K562 (cell line): ENCODE results near the gene GAL3ST2. TPM values are rescaled to one million over a fixed set of nuclear protein-coding genes. Genes with fewer than 3 reads are reported as not detected.

ENCODE experiments used
- ATAC-seq: fragments of 200-7000 bp; cut with Tn5 transposase; 3 replicates; pipeline ENCODE4 v1.9.1; 2020; ENCODE audit warnings: moderate library complexity
- BruUV-seq: library from RNA; stranded (reverse); fragments of 400-500 nt; replicated peaks from 2 replicates; lab custom pipeline; 2021; lab: Mats Ljungman, UMichigan
- CTCF ChIA-PET: fragments of 300-600 bp; formaldehyde crosslinking; extraction: SDS; loops from one replicate; lab custom pipeline; 2021; ENCODE audit warnings: low intra/inter-chr PET ratio; lab: Yijun Ruan, JAX
- POLR2A ChIA-PET: fragments of 300-600, 350-650 bp; sonication (Branson Sonifier 250); formaldehyde crosslinking; extraction: SDS; loops from one replicate; lab custom pipeline; 2021; ENCODE audit warnings: antibody characterized with exemption, inconsistent platforms; lab: Yijun Ruan, JAX
- DNase-seq, 4 experiments: peaks; one replicate each; pipeline versions ENCODE4 v3.0.0 to v3.0.0-alpha.2; 2011 to 2018; ENCODE audit warnings: low spot score in 3 of 4, mixed read lengths in 3 of 4; ENCODE audit errors: extremely low read depth in 1 of 4
- FAIRE-seq: peaks from 2 replicates; lab custom pipeline; 2011; peaks lifted over from hg19 to GRCh38; lab: Jason Lieb, UNC
- H2AFZ ChIP-seq: 2 replicates; pipeline ENCODE4 v1.6.0; 2011; ENCODE audit warnings: low read depth, low read length, control low read depth, inconsistent platforms
- H3K27ac ChIP-seq: fragments of 200-600 bp; 3 replicates; pipeline ENCODE4 v1.8.0; 2011; ENCODE audit warnings: low read depth, mild to moderate bottlenecking, control low read depth, inconsistent platforms, low read length, moderate library complexity, mixed read lengths; ENCODE audit errors: extremely low read depth
- H3K27me3 ChIP-seq, 2 experiments: fragments of 300-600 bp in 1 of 2; 2 replicates in 1 of 2; 3 replicates in 1 of 2; pipeline versions ENCODE4 v1.6.0 to v1.8.0; 2011; ENCODE audit warnings: inconsistent platforms in 2 of 2, low read length in 2 of 2, mild to moderate bottlenecking in 1 of 2, mixed read lengths in 1 of 2, moderate library complexity in 1 of 2; ENCODE audit not compliant: control insufficient read depth in 2 of 2, insufficient read depth in 2 of 2
- H3K36me3 ChIP-seq: fragments of 300-600 bp; 3 replicates; pipeline ENCODE4 v1.8.0; 2011; ENCODE audit warnings: mild to moderate bottlenecking, low read length, inconsistent platforms; ENCODE audit not compliant: control insufficient read depth, insufficient read depth
- H3K4me1 ChIP-seq, 2 experiments: fragments of 200-600 bp in 1 of 2; replicated peaks in 1 of 2; 2 replicates in 1 of 2; 3 replicates in 1 of 2; pipeline versions ENCODE4 v1.5.1 to v1.8.0; 2011; ENCODE audit warnings: inconsistent platforms in 2 of 2, low read length in 2 of 2, mild to moderate bottlenecking in 1 of 2, mixed read lengths in 1 of 2, moderate library complexity in 1 of 2; ENCODE audit not compliant: control insufficient read depth in 2 of 2, insufficient read depth in 2 of 2
- H3K4me2 ChIP-seq: 2 replicates; pipeline ENCODE4 v1.6.1; 2011; ENCODE audit warnings: low read length, control low read depth, inconsistent platforms, mixed read lengths; ENCODE audit not compliant: insufficient read depth
- H3K4me3 ChIP-seq: fragments of 200-600 bp; sonication (generic), shearing (Covaris generic); 2 replicates; pipeline ENCODE4 v1.5.1; 2016; ENCODE audit warnings: control low read depth, inconsistent platforms
- H3K79me2 ChIP-seq: fragments of 200-600 bp; 3 replicates; pipeline ENCODE4 v1.8.0; 2011; ENCODE audit warnings: low read length, inconsistent platforms; ENCODE audit not compliant: control insufficient read depth, insufficient read depth
- H3K9ac ChIP-seq, 2 experiments: 2 replicates each; pipeline versions ENCODE4 v1.6.0 to v1.6.1; 2011; ENCODE audit warnings: low read depth in 2 of 2, low read length in 2 of 2, control low read depth in 1 of 2, inconsistent platforms in 1 of 2, mild to moderate bottlenecking in 1 of 2, mixed read lengths in 1 of 2; ENCODE audit not compliant: insufficient read depth in 1 of 2
- H3K9me1 ChIP-seq: one replicate; pipeline ENCODE4 v1.6.0; 2011; ENCODE audit warnings: inconsistent platforms, mild to moderate bottlenecking, low read length, moderate library complexity; ENCODE audit not compliant: control insufficient read depth, insufficient read depth
- H3K9me3 ChIP-seq: replicated peaks from 2 replicates; pipeline ENCODE4 v1.5.1; 2011; ENCODE audit warnings: low read depth, low read length, inconsistent platforms; ENCODE audit not compliant: control insufficient read depth, insufficient read depth
- H4K20me1 ChIP-seq: replicated peaks from 2 replicates; pipeline ENCODE4 v1.6.1; 2011; ENCODE audit warnings: low read length, inconsistent platforms, mixed read lengths; ENCODE audit not compliant: control insufficient read depth, insufficient read depth
- WGBS: fragments of 100-300 bp; shearing (Covaris generic); methylation state at CpG from one replicate; pipeline ENCODE4 v1.1.6; 2016; ENCODE audit warnings: low coverage, mixed read lengths; ENCODE audit not compliant: insufficient coverage; ENCODE audit errors: missing lambda C conversion rate; 5-methylcytosine and 5-hydroxymethylcytosine counted together
- in situ Hi-C: fragments of 300-500 bp; cut with MboI; formaldehyde crosslinking; loops from 4 replicates; pipeline ENCODE4 v1.15.0; 2018; ENCODE audit warnings: inconsistent platforms, mixed read lengths
- intact Hi-C: fragments of 100-400 bp; cut with micrococcal nuclease; formaldehyde crosslinking; loops from 2 replicates; pipeline ENCODE4 v1.14.2; 2022
- polyA plus RNA-seq, 8 experiments: library from polyadenylated mRNA; depleted of rRNA in 4 of 8; stranded (reverse) in 5 of 8; unstranded in 3 of 8; fragments of >200 nt; fragmentation: Nextera tagmentation in 2 of 8; fragmentation: Illumina TruSeq in 1 of 8; extraction: Ambion mirVana in 2 of 8; extraction: Trizol in 1 of 8; gene quantifications; 2 replicates each; pipeline versions ENCODE4 v1.2.1 to v1.2.3, GENCODE V29; 2011 to 2014; ENCODE audit warnings: inconsistent platforms in 1 of 8, missing spikeins in 1 of 8
- total RNA-seq, 7 experiments: library from RNA; depleted of rRNA in 6 of 7; stranded (reverse); fragments of >200 nt in 6 of 7; fragmentation: Illumina TruSeq in 2 of 7; extraction: Trizol in 2 of 7; gene quantifications; 2 replicates each; pipeline versions ENCODE4 v1.2.1 to v1.2.3, GENCODE V29; 2011 to 2021; ENCODE audit warnings: low replicate concordance in 1 of 7
- TF ChIP-seq, protein P1 (sequence below): fragments of 250-450 bp; sonication (Bioruptor Pico); IDR thresholded peaks from 2 replicates; pipeline ENCODE4 v1.4.0; 2020

Gene GAL3ST2
- total and polyA plus RNA-seq, 9 of the 15 experiments (the other 6 are each of a cell fraction or from before 2014, with no cell fraction given) = 0.42 TPM; not detected in 8

DNA sequence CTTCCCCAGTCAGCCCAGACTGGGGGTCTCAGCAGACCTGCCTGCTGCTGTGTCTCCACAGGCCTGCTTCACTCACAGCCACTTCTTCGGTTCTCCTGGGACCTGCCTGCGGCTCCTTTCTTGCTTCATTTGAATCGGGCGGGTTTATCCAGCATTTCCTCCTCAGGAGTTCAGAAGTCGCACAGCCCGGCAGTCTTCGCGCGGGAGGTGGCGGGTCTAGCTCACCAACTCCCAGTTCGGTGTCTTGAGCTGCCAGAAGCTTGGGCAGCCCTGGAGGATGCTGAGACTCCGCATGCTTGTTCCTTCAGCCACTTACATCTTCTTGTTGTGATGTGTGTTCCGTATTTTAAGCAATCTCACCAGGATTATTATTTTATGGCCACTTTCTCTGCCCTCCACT lies 31.3 kb upstream of the GAL3ST2 start:
- ChIA-PET CTCF (no interaction called here), POLR2A (no interaction called here)
- H2AFZ ChIP-seq = no peak overlapping the region
- H3K27me3 ChIP-seq = no peaks in the 10 kb centered on the region
- DNase-seq (no peak), ATAC-seq (no peak), FAIRE-seq (no peak)
- no peak overlapping the region for H3K4me2 ChIP-seq
- no peak overlapping the region for H3K27ac ChIP-seq
- H3K36me3 ChIP-seq = peaks cover 49% of the 10 kb centered on the region; the same call in 1 of the 3 replicates
- no peaks in the 10 kb centered on the region for H3K9me1 ChIP-seq
- H3K9ac ChIP-seq = no peak overlapping the region
- H3K4me3 ChIP-seq = no peak overlapping the region
- peaks cover 0 to 16% of the 10 kb centered on the region in 2 experiments; a peak in 1 of 5 replicates for H3K4me1 ChIP-seq
- in situ Hi-C loops (loop anchor here (5.0 kb wide), 1 partner anchor 112 kb away; the partner anchor contains the start of gene PDCD1), intact Hi-C loops (no loop called here)
- WGBS = 90% methylated on average over 12 of the region's 13 CpGs
- TF ChIP-seq, protein P1, sequence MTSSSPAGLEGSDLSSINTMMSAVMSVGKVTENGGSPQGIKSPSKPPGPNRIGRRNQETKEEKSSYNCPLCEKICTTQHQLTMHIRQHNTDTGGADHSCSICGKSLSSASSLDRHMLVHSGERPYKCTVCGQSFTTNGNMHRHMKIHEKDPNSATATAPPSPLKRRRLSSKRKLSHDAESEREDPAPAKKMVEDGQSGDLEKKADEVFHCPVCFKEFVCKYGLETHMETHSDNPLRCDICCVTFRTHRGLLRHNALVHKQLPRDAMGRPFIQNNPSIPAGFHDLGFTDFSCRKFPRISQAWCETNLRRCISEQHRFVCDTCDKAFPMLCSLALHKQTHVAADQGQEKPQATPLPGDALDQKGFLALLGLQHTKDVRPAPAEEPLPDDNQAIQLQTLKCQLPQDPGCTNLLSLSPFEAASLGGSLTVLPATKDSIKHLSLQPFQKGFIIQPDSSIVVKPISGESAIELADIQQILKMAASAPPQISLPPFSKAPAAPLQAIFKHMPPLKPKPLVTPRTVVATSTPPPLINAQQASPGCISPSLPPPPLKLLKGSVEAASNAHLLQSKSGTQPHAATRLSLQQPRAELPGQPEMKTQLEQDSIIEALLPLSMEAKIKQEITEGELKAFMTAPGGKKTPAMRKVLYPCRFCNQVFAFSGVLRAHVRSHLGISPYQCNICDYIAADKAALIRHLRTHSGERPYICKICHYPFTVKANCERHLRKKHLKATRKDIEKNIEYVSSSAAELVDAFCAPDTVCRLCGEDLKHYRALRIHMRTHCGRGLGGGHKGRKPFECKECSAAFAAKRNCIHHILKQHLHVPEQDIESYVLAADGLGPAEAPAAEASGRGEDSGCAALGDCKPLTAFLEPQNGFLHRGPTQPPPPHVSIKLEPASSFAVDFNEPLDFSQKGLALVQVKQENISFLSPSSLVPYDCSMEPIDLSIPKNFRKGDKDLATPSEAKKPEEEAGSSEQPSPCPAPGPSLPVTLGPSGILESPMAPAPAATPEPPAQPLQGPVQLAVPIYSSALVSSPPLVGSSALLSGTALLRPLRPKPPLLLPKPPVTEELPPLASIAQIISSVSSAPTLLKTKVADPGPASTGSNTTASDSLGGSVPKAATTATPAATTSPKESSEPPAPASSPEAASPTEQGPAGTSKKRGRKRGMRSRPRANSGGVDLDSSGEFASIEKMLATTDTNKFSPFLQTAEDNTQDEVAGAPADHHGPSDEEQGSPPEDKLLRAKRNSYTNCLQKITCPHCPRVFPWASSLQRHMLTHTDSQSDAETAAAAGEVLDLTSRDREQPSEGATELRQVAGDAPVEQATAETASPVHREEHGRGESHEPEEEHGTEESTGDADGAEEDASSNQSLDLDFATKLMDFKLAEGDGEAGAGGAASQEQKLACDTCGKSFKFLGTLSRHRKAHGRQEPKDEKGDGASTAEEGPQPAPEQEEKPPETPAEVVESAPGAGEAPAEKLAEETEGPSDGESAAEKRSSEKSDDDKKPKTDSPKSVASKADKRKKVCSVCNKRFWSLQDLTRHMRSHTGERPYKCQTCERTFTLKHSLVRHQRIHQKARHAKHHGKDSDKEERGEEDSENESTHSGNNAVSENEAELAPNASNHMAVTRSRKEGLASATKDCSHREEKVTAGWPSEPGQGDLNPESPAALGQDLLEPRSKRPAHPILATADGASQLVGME = no peak
- H4K20me1 ChIP-seq = no peaks in the 10 kb centered on the region
- no TSS peak for BruUV-seq
- H3K79me2 ChIP-seq = no peaks in the 10 kb centered on the region
- peaks cover 2% of the 10 kb centered on the region; the same call in 1 of the 2 replicates for H3K9me3 ChIP-seq
